H1 (cell line): Measurements from ENCODE around the gene HTR4. TPM values are rescaled to one million over a fixed set of nuclear protein-coding genes. Genes with fewer than 3 reads are reported as not detected.
A peak's percentile ranks its signal among the peaks of the same experiment; 100 is the strongest.

Source experiments
- CEBPB ChIP-seq: IDR thresholded peaks from 2 replicates; pipeline ENCODE4 v1.6.1; 2012; ENCODE audit warnings: low read depth, low read length
- CTBP2 ChIP-seq: IDR thresholded peaks from 2 replicates; pipeline ENCODE4 v1.7.0; 2011; ENCODE audit warnings: borderline replicate concordance, mild to moderate bottlenecking, moderate library complexity, mixed read lengths, low read length; ENCODE audit not compliant: insufficient read depth, insufficient read length
- KDM5A ChIP-seq: fragments of 200-600 bp; IDR thresholded peaks from 2 replicates; pipeline ENCODE4 v1.7.1; 2012; ENCODE audit warnings: mild to moderate bottlenecking, low read length, inconsistent platforms, mixed read lengths
- PHF8 ChIP-seq: fragments of 200-600 bp; sonication (generic); conservative IDR thresholded peaks from 2 replicates; pipeline ENCODE4 v1.7.1; 2012; ENCODE audit warnings: low read depth, mild to moderate bottlenecking, inconsistent platforms, low read length, moderate library complexity
- SIX5 ChIP-seq: IDR thresholded peaks from 2 replicates; pipeline ENCODE4 v1.6.1; 2011; ENCODE audit warnings: mild to moderate bottlenecking, low read depth, low read length
- SP2 ChIP-seq: IDR thresholded peaks from 2 replicates; pipeline ENCODE4 v1.6.1; 2012; ENCODE audit warnings: mild to moderate bottlenecking, low read length, inconsistent platforms
- SRF ChIP-seq: IDR thresholded peaks from 2 replicates; pipeline ENCODE4 v1.6.1; 2011; ENCODE audit warnings: mild to moderate bottlenecking, low read depth, low read length, moderate library complexity
- TAF1 ChIP-seq: IDR thresholded peaks from 2 replicates; pipeline ENCODE4 v1.6.1; 2011; ENCODE audit warnings: mild to moderate bottlenecking, low read depth, low read length
- TCF12 ChIP-seq: IDR thresholded peaks from 2 replicates; pipeline ENCODE4 v1.6.1; 2011; ENCODE audit warnings: low read depth, mild to moderate bottlenecking, low read length
- YY1 ChIP-seq: IDR thresholded peaks from 2 replicates; pipeline ENCODE4 v1.6.1; 2011; ENCODE audit warnings: low read depth, mild to moderate bottlenecking, low read length
- polyA plus RNA-seq, 7 experiments: library from polyadenylated mRNA; depleted of rRNA in 3 of 7; stranded (reverse) in 5 of 7; unstranded in 2 of 7; fragments of >200 nt in 5 of 7; fragments of 200-250 nt in 2 of 7; gene quantifications; 1 replicate in 5 of 7; 2 replicates in 1 of 7; 4 replicates in 1 of 7; pipeline versions ENCODE4 v1.2.1 to v1.2.3, GENCODE V29; 2011 to 2013; ENCODE audit warnings: missing spikeins in 2 of 7, mixed read lengths in 2 of 7
- total RNA-seq: library from RNA; stranded (reverse); fragmentation: NEBNext Ultra II Directional; extraction: Animal tissue kit (Norgen Biotek cat#: 25700); gene quantifications from 2 replicates; pipeline ENCODE4 v1.2.1, GENCODE V29; 2021
- TF ChIP-seq, protein P1 (sequence below), 3 experiments: IDR thresholded peaks; 1 replicate in 2 of 3; 2 replicates in 1 of 3; pipeline versions ENCODE4 v1.5.1 to v1.6.1; 2011; ENCODE audit warnings: low read length in 3 of 3, mild to moderate bottlenecking in 3 of 3, inconsistent platforms in 2 of 3, low read depth in 1 of 3, moderate library complexity in 1 of 3; ENCODE audit not compliant: insufficient read depth in 1 of 3; ENCODE audit errors: control extremely low read depth in 1 of 3
- TF ChIP-seq, protein P2 (sequence below): IDR thresholded peaks from 2 replicates; pipeline ENCODE4 v1.6.1; 2011; ENCODE audit warnings: low read length, improper control_type of control experiment
- TF ChIP-seq, protein P3 (sequence below): IDR thresholded peaks from 2 replicates; pipeline ENCODE4 v1.6.1; 2012; ENCODE audit warnings: low read length, inconsistent platforms

The HTR4 gene
- total and polyA plus RNA-seq, 2 of the 8 experiments (the other 6 are each of a cell fraction or from before 2014, with no cell fraction given) = not detected

GRCh38 chr5:148482697-148483462 lies 171.4 kb downstream of the HTR4 start (continued):
- no peak for TF ChIP-seq SIX5
- TF ChIP-seq KDM5A = no peak
- peak; percentile 91 for TF ChIP-seq YY1
- TF ChIP-seq CTBP2 = no peak
- TF ChIP-seq, protein P1, sequence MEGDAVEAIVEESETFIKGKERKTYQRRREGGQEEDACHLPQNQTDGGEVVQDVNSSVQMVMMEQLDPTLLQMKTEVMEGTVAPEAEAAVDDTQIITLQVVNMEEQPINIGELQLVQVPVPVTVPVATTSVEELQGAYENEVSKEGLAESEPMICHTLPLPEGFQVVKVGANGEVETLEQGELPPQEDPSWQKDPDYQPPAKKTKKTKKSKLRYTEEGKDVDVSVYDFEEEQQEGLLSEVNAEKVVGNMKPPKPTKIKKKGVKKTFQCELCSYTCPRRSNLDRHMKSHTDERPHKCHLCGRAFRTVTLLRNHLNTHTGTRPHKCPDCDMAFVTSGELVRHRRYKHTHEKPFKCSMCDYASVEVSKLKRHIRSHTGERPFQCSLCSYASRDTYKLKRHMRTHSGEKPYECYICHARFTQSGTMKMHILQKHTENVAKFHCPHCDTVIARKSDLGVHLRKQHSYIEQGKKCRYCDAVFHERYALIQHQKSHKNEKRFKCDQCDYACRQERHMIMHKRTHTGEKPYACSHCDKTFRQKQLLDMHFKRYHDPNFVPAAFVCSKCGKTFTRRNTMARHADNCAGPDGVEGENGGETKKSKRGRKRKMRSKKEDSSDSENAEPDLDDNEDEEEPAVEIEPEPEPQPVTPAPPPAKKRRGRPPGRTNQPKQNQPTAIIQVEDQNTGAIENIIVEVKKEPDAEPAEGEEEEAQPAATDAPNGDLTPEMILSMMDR (IDR thresholded peaks at IDR 0.05; ENCODE audit: control extremely low read depth in 1 of 3, insufficient read depth in 1 of 3, low read depth in 1 of 3, low read length in 3 of 3) = peak; percentile 83 to 91 (median 84)
- TF ChIP-seq, protein P2, sequence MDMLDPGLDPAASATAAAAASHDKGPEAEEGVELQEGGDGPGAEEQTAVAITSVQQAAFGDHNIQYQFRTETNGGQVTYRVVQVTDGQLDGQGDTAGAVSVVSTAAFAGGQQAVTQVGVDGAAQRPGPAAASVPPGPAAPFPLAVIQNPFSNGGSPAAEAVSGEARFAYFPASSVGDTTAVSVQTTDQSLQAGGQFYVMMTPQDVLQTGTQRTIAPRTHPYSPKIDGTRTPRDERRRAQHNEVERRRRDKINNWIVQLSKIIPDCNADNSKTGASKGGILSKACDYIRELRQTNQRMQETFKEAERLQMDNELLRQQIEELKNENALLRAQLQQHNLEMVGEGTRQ = no peak
- no peak for TF ChIP-seq TCF12
- no peak for TF ChIP-seq SP2
- TF ChIP-seq SRF = no peak
- TF ChIP-seq, protein P3, sequence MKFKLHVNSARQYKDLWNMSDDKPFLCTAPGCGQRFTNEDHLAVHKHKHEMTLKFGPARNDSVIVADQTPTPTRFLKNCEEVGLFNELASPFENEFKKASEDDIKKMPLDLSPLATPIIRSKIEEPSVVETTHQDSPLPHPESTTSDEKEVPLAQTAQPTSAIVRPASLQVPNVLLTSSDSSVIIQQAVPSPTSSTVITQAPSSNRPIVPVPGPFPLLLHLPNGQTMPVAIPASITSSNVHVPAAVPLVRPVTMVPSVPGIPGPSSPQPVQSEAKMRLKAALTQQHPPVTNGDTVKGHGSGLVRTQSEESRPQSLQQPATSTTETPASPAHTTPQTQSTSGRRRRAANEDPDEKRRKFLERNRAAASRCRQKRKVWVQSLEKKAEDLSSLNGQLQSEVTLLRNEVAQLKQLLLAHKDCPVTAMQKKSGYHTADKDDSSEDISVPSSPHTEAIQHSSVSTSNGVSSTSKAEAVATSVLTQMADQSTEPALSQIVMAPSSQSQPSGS = no peak
- TF ChIP-seq TAF1 = no peak
- TF ChIP-seq PHF8 = no peak
- TF ChIP-seq CEBPB = 0 out of 2 replicates have a peak, but pooled peaks have one; percentile 37
